Stomach (tissue), 4 donors: ENCODE data around the gene CLEC18A.
"Not testable (repeated sequence)": the region's sequence is repeated elsewhere in the genome, so short reads cannot be mapped to it uniquely, and the experiment has no call there.

ENCODE experiments used
- CTCF ChIP-seq, 7 experiments: fragments of 450-650 bp in 4 of 7; fragments of 200-600 bp in 3 of 7; sonication (generic) in 3 of 7; IDR thresholded peaks; one replicate each; pipeline ENCODE4 v1.5.1; 2016 to 2019; ENCODE audit warnings: antibody characterized with exemption in 7 of 7, control low read depth in 2 of 7, mild to moderate bottlenecking in 1 of 7
- EP300 ChIP-seq: sonication (generic); formaldehyde crosslinking; IDR thresholded peaks from one replicate; pipeline ENCODE4 v1.6.1; 2017; ENCODE audit warnings: antibody characterized with exemption
- POLR2A ChIP-seq, 4 donors: fragments of 450-650 bp; IDR thresholded peaks; one replicate each; pipeline ENCODE4 v1.6.1; 2016; ENCODE audit warnings: antibody characterized with exemption in 4 of 4, control low read depth in 2 of 4, mild to moderate bottlenecking in 1 of 4, moderate library complexity in 1 of 4

- TF ChIP-seq CTCF (IDR thresholded peaks at IDR 0.05); POLR2A (IDR thresholded peaks at IDR 0.05); EP300: not testable (repeated sequence)
Measured at GRCh38 chr16:69969657-69970056, 18.5 kb downstream of the CLEC18A start.
